GM21825 (cell line): ENCODE data around the gene CLEC16A.

Experiments
- ATAC-seq: cut with Tn5 transposase; IDR thresholded peaks from one replicate; pipeline ENCODE4 v1.9.1; 2021; ENCODE audit warnings: mild to moderate bottlenecking, moderate library complexity; ENCODE audit not compliant: unreplicated experiment

CLEC16A gene

GRCh38 chr16:11010575-11011221 lies 66.3 kb downstream of the CLEC16A start:
- no peak for ATAC-seq

GRCh38 chr16:11011326-11011725 lies 67.0 kb downstream of the CLEC16A start:
- no peak for ATAC-seq

- ATAC-seq: no peak
These were observed 68.5 kb downstream of the CLEC16A start for GRCh38 chr16:11012841-11013240.

GRCh38 chr16:11014136-11014535 lies 69.8 kb downstream of the CLEC16A start:
- no peak for ATAC-seq

- ATAC-seq: no peak
These were observed 70.7 kb downstream of the CLEC16A start for GRCh38 chr16:11015076-11015475.

- no peak for ATAC-seq
These were observed 71.2 kb downstream of the CLEC16A start for GRCh38 chr16:11015607-11016006.

GRCh38 chr16:11016524-11016988 lies 72.2 kb downstream of the CLEC16A start:
- ATAC-seq: no peak

- ATAC-seq: no peak
These were observed 72.6 kb downstream of the CLEC16A start for GRCh38 chr16:11016993-11017392.

- ATAC-seq: no peak
These were observed 73.1 kb downstream of the CLEC16A start for GRCh38 chr16:11017499-11017898.

- no peak for ATAC-seq
These were observed 76.0 kb downstream of the CLEC16A start for GRCh38 chr16:11020388-11020787.

GRCh38 chr16:11020792-11021551 lies 76.6 kb downstream of the CLEC16A start:
- ATAC-seq: no peak

GRCh38 chr16:11022002-11022401 lies 77.6 kb downstream of the CLEC16A start:
- ATAC-seq: no peak

- no peak for ATAC-seq
These were observed 79.1 kb downstream of the CLEC16A start for GRCh38 chr16:11023262-11024039.

- no peak for ATAC-seq
These were observed 80.1 kb downstream of the CLEC16A start for GRCh38 chr16:11024333-11025053.

- no peak for ATAC-seq
These were observed 80.8 kb downstream of the CLEC16A start for GRCh38 chr16:11025120-11025531.

- no peak for ATAC-seq
These were observed 85.6 kb downstream of the CLEC16A start for GRCh38 chr16:11029948-11030347.

- ATAC-seq: no peak
These were observed 86.7 kb downstream of the CLEC16A start for GRCh38 chr16:11030990-11031510.

GRCh38 chr16:11032000-11032921 lies 87.9 kb downstream of the CLEC16A start:
- no peak for ATAC-seq

- no peak for ATAC-seq
These were observed 88.5 kb downstream of the CLEC16A start for GRCh38 chr16:11032922-11033291.
